Activated naive CD8-positive, alpha-beta T cell (primary cell): Measurements from ENCODE around the gene RRP9.
"Not testable (repeated sequence)": the region's sequence is repeated elsewhere in the genome, so short reads cannot be mapped to it uniquely, and the experiment has no call there.

Experiments used
- H3K27ac Mint-ChIP-seq: one replicate; pipeline ENCODE4 v1.8.0; 2021; ENCODE audit warnings: mixed read lengths
- H3K27me3 Mint-ChIP-seq: one replicate; pipeline ENCODE4 v1.8.0; 2021; ENCODE audit warnings: mixed read lengths
- H3K36me3 Mint-ChIP-seq: one replicate; pipeline ENCODE4 v1.8.0; 2021; ENCODE audit warnings: mixed read lengths
- H3K4me1 Mint-ChIP-seq: one replicate; pipeline ENCODE4 v1.8.0; 2021; ENCODE audit warnings: low read depth, mixed read lengths
- H3K4me3 Mint-ChIP-seq: one replicate; pipeline ENCODE4 v1.8.0; 2021; ENCODE audit warnings: mild to moderate bottlenecking, mixed read lengths
- H3K9me3 Mint-ChIP-seq: one replicate; pipeline ENCODE4 v1.8.0; 2021; ENCODE audit warnings: low read depth, mixed read lengths

Gene RRP9

GRCh38 chr3:51941798-51942602, at the start of gene RRP9, which contains the start of gene PARP3:
Gene RRP9 (minus strand): TSS chr3:51941904. CDS start chr3:51941867, 37 bp downstream.
Gene PARP3 (plus strand): TSS chr3:51942363. CDS start chr3:51943356, 993 bp downstream.
- H3K27ac Mint-ChIP-seq = peak within 1 kb of the TSS; percentile 89
- H3K27me3 Mint-ChIP-seq = no peaks in the 10 kb centered on the region
- H3K4me3 Mint-ChIP-seq = peak within 1 kb of the TSS; percentile 98
- no peaks in the 10 kb centered on the region for H3K9me3 Mint-ChIP-seq
- peaks cover 4% of the 10 kb centered on the region for H3K36me3 Mint-ChIP-seq
- H3K4me1 Mint-ChIP-seq = peaks cover 28% of the 10 kb centered on the region

GRCh38 chr3:51990501-51990971, 48.8 kb upstream of the RRP9 start:
- H3K27me3 Mint-ChIP-seq, H3K4me3 Mint-ChIP-seq, H3K27ac Mint-ChIP-seq, H3K9me3 Mint-ChIP-seq: not testable (repeated sequence)
- peaks cover 26% of the 10 kb centered on the region for H3K4me1 Mint-ChIP-seq
- peaks cover 13% of the 10 kb centered on the region for H3K36me3 Mint-ChIP-seq

GRCh38 chr3:51988286-51989146, 46.8 kb upstream of the RRP9 start:
- peaks cover 17% of the 10 kb centered on the region for H3K4me1 Mint-ChIP-seq
- no peak overlapping the region for H3K4me3 Mint-ChIP-seq
- no peaks in the 10 kb centered on the region for H3K9me3 Mint-ChIP-seq
- H3K27me3 Mint-ChIP-seq = no peaks in the 10 kb centered on the region
- no peak overlapping the region for H3K27ac Mint-ChIP-seq
- peaks cover 3% of the 10 kb centered on the region for H3K36me3 Mint-ChIP-seq

GRCh38 chr3:51987568-51987967, 45.9 kb upstream of the RRP9 start:
- no peaks in the 10 kb centered on the region for H3K27me3 Mint-ChIP-seq
- peak overlapping the region; percentile 68 for H3K27ac Mint-ChIP-seq
- peaks cover 3% of the 10 kb centered on the region for H3K36me3 Mint-ChIP-seq
- H3K4me3 Mint-ChIP-seq = no peak overlapping the region
- no peaks in the 10 kb centered on the region for H3K9me3 Mint-ChIP-seq
- peaks cover 17% of the 10 kb centered on the region for H3K4me1 Mint-ChIP-seq

GRCh38 chr3:51986010-51986947, 44.6 kb upstream of the RRP9 start:
- Mint-ChIP-seq H3K36me3 (peaks cover 1% of the 10 kb centered on the region), H3K27ac (no peak overlapping the region), H3K9me3 (no peaks in the 10 kb centered on the region), H3K4me3 (no peak overlapping the region), H3K4me1 (peaks cover 18% of the 10 kb centered on the region), H3K27me3 (no peaks in the 10 kb centered on the region)

GRCh38 chr3:51985063-51985462, 43.4 kb upstream of the RRP9 start:
- no peaks in the 10 kb centered on the region for H3K36me3 Mint-ChIP-seq
- no peaks in the 10 kb centered on the region for H3K27me3 Mint-ChIP-seq
- H3K9me3 Mint-ChIP-seq = no peaks in the 10 kb centered on the region
- peak overlapping the region; percentile 73 for H3K27ac Mint-ChIP-seq
- H3K4me3 Mint-ChIP-seq = peak overlapping the region; percentile 71
- H3K4me1 Mint-ChIP-seq = peaks cover 17% of the 10 kb centered on the region

- peak overlapping the region; percentile 94 for H3K27ac Mint-ChIP-seq
- no peaks in the 10 kb centered on the region for H3K9me3 Mint-ChIP-seq
- H3K36me3 Mint-ChIP-seq = no peaks in the 10 kb centered on the region
- peak overlapping the region; percentile 99 for H3K4me3 Mint-ChIP-seq
- no peaks in the 10 kb centered on the region for H3K27me3 Mint-ChIP-seq
- H3K4me1 Mint-ChIP-seq = peaks cover 17% of the 10 kb centered on the region
Observed at GRCh38 chr3:51984269-51984647, 42.6 kb upstream of the RRP9 start.

GRCh38 chr3:51983578-51984268, 42.0 kb upstream of the RRP9 start:
- Mint-ChIP-seq H3K27ac (peak overlapping the region; percentile 94), H3K27me3 (no peaks in the 10 kb centered on the region), H3K4me1 (peaks cover 17% of the 10 kb centered on the region), H3K9me3 (no peaks in the 10 kb centered on the region), H3K4me3 (peak overlapping the region; percentile 99), H3K36me3 (no peaks in the 10 kb centered on the region)

GRCh38 chr3:51982838-51983577, 41.3 kb upstream of the RRP9 start, which contains the start of gene ACY1:
Gene ACY1 (plus strand): TSS chr3:51983535. CDS start chr3:51984065, 530 bp downstream.
- no peaks in the 10 kb centered on the region for H3K36me3 Mint-ChIP-seq
- H3K4me1 Mint-ChIP-seq = peaks cover 17% of the 10 kb centered on the region
- peak within 1 kb of the TSS; percentile 99 for H3K4me3 Mint-ChIP-seq
- H3K27ac Mint-ChIP-seq = peak within 1 kb of the TSS; percentile 98
- H3K9me3 Mint-ChIP-seq = no peaks in the 10 kb centered on the region
- H3K27me3 Mint-ChIP-seq = no peaks in the 10 kb centered on the region

GRCh38 chr3:51982352-51982837, 40.7 kb upstream of the RRP9 start:
- no peaks in the 10 kb centered on the region for H3K27me3 Mint-ChIP-seq
- no peaks in the 10 kb centered on the region for H3K9me3 Mint-ChIP-seq
- no peaks in the 10 kb centered on the region for H3K36me3 Mint-ChIP-seq
- H3K4me3 Mint-ChIP-seq = peak overlapping the region; percentile 99
- peak overlapping the region; percentile 98 for H3K27ac Mint-ChIP-seq
- H3K4me1 Mint-ChIP-seq = peaks cover 17% of the 10 kb centered on the region

- Mint-ChIP-seq H3K4me3 (no peak overlapping the region), H3K27me3 (no peaks in the 10 kb centered on the region), H3K36me3 (no peaks in the 10 kb centered on the region), H3K4me1 (peaks cover 31% of the 10 kb centered on the region), H3K27ac (no peak overlapping the region), H3K9me3 (no peaks in the 10 kb centered on the region)
Observed at GRCh38 chr3:51980253-51980652, 38.5 kb upstream of the RRP9 start.

GRCh38 chr3:51978143-51978502, 36.4 kb upstream of the RRP9 start:
- Mint-ChIP-seq H3K9me3 (no peaks in the 10 kb centered on the region), H3K27ac (peak overlapping the region; percentile 50), H3K4me1 (peaks cover 38% of the 10 kb centered on the region), H3K4me3 (no peak overlapping the region), H3K27me3 (no peaks in the 10 kb centered on the region), H3K36me3 (no peaks in the 10 kb centered on the region)

GRCh38 chr3:51977446-51978142, 35.9 kb upstream of the RRP9 start:
- Mint-ChIP-seq H3K9me3 (no peaks in the 10 kb centered on the region), H3K4me1 (peaks cover 34% of the 10 kb centered on the region), H3K4me3 (peak overlapping the region; percentile 51), H3K36me3 (no peaks in the 10 kb centered on the region), H3K27me3 (no peaks in the 10 kb centered on the region), H3K27ac (peak overlapping the region; percentile 50)
